Fibroblast of pulmonary artery (primary cell): Measurements from ENCODE around the gene ECT2L.

Source experiments
- DNase-seq: peaks from one replicate; pipeline ENCODE4 v3.0.0-alpha.2; 2010; ENCODE audit warnings: low read depth
- H3K4me3 ChIP-seq: replicated peaks from 2 replicates; pipeline ENCODE4 v1.5.1; 2011; ENCODE audit warnings: low read depth, mild to moderate bottlenecking, control low read depth, low read length, moderate library complexity
- TF ChIP-seq, protein P1 (sequence below): IDR thresholded peaks from 2 replicates; pipeline ENCODE4 v1.5.1; 2011; ENCODE audit warnings: mild to moderate bottlenecking, control low read depth, low read length, inconsistent platforms; ENCODE audit errors: missing control alignments

Gene ECT2L

DNA sequence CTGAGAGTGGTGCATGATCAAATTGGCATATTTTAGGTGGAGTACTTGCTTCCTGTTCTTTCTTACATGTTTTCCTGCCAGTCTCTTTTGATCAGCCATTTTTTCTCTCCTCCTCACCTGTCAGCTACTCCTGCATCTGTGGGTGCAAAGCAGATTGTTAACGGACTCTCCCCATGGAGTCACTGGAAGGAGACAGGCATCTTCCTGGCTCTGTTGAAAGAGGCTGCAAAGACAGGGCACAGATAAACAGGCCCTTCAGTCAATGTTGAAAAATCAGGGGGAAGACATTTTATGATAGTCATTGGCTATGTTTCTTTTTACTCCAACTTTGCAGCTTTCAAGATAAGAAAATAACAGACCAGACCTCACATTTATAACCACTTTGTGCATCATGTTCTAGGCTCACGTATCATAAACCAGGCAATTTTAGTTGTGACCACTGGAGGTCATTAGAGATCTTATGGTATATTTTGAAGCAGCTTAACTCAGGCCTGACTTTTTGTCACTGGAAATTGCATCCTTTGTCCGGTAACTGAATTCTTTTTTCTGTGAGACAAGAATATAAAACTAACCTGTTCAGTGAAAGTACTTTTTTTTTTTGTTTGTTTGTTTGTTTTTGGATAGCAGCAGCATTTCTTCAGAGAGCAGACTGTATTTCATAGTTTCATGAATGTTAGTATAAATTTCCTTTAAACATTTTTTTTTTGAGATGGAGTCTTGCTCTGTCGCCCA, 20.1 kb downstream of the ECT2L start:
- peak; percentile 83 for DNase-seq
- TF ChIP-seq, protein P1, sequence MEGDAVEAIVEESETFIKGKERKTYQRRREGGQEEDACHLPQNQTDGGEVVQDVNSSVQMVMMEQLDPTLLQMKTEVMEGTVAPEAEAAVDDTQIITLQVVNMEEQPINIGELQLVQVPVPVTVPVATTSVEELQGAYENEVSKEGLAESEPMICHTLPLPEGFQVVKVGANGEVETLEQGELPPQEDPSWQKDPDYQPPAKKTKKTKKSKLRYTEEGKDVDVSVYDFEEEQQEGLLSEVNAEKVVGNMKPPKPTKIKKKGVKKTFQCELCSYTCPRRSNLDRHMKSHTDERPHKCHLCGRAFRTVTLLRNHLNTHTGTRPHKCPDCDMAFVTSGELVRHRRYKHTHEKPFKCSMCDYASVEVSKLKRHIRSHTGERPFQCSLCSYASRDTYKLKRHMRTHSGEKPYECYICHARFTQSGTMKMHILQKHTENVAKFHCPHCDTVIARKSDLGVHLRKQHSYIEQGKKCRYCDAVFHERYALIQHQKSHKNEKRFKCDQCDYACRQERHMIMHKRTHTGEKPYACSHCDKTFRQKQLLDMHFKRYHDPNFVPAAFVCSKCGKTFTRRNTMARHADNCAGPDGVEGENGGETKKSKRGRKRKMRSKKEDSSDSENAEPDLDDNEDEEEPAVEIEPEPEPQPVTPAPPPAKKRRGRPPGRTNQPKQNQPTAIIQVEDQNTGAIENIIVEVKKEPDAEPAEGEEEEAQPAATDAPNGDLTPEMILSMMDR = peak; percentile 75
- no peak overlapping the region for H3K4me3 ChIP-seq

DNA sequence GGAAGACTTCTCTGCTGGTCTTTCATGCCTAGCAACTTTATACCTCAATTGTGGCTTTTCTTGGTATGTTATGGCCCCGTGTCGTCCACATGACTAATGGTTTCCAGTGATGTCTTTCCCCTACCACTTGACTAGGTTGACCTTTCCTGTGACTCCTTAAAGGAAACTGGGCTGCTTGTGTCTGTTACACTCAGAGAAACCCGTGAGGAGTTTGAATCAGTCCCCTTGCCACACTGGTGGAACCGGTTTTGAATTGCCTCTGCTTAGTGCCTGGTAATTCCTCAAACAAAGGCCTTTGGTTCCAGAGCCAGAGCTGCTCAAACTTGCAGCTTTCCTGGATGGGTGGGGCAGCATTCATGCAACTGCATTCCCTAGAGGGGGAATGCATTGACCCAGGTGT, 21.9 kb downstream of the ECT2L start:
- DNase-seq = peak; percentile 66
- TF ChIP-seq, protein P1 = no peak
- H3K4me3 ChIP-seq = no peak overlapping the region

DNA sequence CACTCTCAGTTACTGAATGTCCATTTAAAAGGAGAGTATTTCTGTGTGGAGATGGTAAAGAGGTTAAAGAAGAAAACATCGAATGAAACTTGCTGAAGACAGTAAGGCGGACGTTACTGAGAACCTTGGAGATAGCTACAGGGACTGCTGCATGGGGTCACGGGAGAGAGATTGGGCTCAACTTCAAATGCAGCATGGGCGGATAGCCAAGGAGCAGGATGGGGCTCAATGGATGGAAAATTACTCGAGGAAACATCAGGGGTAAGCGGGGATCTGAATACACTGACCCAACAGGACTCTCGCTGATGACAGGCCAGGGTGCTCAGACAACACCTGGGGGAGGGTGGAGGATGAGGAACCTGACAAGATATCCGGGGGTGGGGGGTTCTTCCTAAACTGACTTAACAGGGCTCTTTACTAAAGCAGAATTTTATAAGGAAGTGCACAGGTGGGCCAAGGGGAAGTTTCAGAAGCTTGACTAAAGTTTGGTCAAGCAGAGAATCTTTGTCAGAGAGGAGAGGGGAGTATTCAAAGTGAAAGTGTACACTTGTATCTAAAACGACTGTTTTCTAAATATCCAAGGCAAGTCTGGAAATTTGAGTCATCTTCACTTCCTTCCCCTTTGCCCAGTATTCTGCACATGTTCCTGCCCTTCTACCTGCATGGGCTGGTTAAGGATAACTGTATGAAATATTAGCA, 22.8 kb downstream of the ECT2L start:
- DNase-seq = no peak
- TF ChIP-seq, protein P1 = no peak
- no peak overlapping the region for H3K4me3 ChIP-seq

DNA sequence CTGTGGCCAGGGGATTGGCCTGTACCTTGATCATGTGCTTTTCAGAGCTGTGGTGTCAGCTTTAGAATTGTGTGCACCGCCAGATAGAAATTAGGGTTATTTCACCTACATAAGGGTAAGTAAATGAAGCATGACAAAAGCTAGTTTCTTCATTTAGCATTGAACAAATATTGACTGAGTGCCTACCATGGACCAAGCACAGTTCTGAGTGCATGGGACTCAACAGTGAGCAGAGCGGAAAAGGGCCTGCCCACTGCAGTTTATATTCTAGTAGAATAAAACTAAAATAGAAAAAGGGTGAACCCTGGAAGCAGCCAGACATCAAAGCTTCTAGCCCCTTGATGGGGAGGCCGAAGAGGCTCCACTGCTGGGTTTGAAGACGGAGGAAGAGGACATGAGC, 25.6 kb downstream of the ECT2L start:
- TF ChIP-seq, protein P1 = no peak
- DNase-seq = no peak
- H3K4me3 ChIP-seq = no peak overlapping the region

DNA sequence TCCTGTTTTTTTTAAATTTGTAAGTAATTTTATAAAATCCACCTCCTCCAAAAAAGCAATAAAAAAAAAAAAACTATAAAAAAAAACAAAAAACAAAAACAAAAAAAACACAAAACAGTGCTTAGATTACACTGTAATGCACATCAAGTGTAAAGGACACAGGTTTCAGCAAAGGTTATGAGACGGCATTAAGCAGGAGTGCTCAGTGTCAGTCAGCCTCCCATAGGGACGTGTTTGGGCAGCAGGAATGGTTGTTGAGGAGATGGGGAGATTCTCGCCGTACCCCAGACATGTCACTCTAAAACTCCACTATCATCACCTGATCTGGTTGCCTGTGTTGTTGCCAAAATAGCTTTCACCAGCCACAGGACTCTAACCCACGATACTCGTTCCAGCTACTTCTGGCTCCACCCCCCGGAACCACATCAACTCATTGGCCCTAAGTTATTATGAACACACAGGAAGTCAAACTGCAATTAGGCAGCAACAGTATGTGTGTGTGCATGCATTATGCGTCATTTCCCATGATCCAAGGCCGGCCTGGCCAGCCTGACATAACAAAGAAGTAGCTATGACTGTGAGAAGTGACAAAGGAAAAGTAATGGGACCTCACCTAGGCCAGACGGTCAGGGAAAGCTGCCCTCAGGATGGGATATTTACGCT, 28.7 kb downstream of the ECT2L start:
- no peak overlapping the region for H3K4me3 ChIP-seq
- TF ChIP-seq, protein P1 = no peak
- DNase-seq = no peak

DNA sequence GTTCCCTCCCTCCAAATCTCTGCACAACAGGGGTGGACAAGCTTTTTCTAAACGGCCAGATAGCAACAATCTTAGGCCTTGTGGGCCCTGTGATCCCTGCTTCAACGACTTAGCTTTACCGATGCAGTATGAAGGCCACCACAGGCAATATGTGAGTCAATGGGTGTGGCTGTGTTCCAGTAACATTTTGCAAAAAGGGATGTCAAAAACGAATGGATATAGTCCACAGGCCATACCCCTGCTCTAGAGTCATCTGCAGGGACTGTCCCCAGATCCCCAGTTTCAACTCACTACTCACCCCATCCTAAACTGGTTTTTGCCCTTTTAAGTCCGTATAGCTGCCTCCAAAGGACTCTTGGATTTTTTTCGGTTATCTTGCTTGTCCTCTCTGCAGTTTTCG, 34.4 kb downstream of the ECT2L start:
- no peak overlapping the region for H3K4me3 ChIP-seq
- DNase-seq = no peak
- TF ChIP-seq, protein P1 = no peak
